Panc1 (cell line): ENCODE measurements around the gene CAPN15. TPM values are rescaled to one million over a fixed set of nuclear protein-coding genes. Genes with fewer than 3 reads are reported as not detected.

Experiments
- ATAC-seq: fragments of 200-7000 bp; cut with Tn5 transposase; 2 replicates; pipeline ENCODE4 v1.9.1; 2020; ENCODE audit warnings: mild to moderate bottlenecking, moderate library complexity
- BruUV-seq: library from RNA; stranded (reverse); fragments of 400-500 nt; replicated peaks from 2 replicates; lab custom pipeline; 2021; lab: Mats Ljungman, UMichigan
- CTCF ChIA-PET: fragments of 300-600 bp; sonication (Branson Sonifier 250); formaldehyde crosslinking; loops from one replicate; lab custom pipeline; 2022; ENCODE audit warnings: antibody characterized with exemption; lab: Charles Lee
- POLR2A ChIA-PET: fragments of 300-600 bp; sonication (Branson Sonifier 250); formaldehyde crosslinking; loops from one replicate; lab custom pipeline; 2022; ENCODE audit warnings: antibody characterized with exemption; lab: Charles Lee
- DNase-seq: peaks from one replicate; pipeline ENCODE4 v3.0.0-alpha.2; 2010; ENCODE audit warnings: low read depth, low spot score
- H3K27ac ChIP-seq: 2 replicates; pipeline ENCODE4 v1.5.1; 2011; ENCODE audit warnings: mild to moderate bottlenecking, low read length, inconsistent platforms
- H3K27me3 ChIP-seq: fragments of 200-500 bp; sonication (Bioruptor generic); 2 replicates; pipeline ENCODE4 v1.6.0; 2014; ENCODE audit warnings: low read length, inconsistent platforms; ENCODE audit not compliant: control insufficient read depth, insufficient read depth
- H3K36me3 ChIP-seq: fragments of 200-500 bp; sonication (Bioruptor generic); 2 replicates; pipeline ENCODE4 v1.5.1; 2014; ENCODE audit warnings: inconsistent platforms, mild to moderate bottlenecking, low read length, moderate library complexity; ENCODE audit not compliant: control insufficient read depth, insufficient read depth
- H3K4me1 ChIP-seq: 2 replicates; pipeline ENCODE4 v1.5.1; 2011; ENCODE audit warnings: inconsistent platforms, mild to moderate bottlenecking, low read length, moderate library complexity; ENCODE audit not compliant: control insufficient read depth, insufficient read depth
- H3K4me3 ChIP-seq, 2 experiments: 2 replicates each; pipeline ENCODE4 v1.5.1; 2011 to 2012; ENCODE audit warnings: low read depth in 2 of 2, low read length in 2 of 2, mild to moderate bottlenecking in 2 of 2, inconsistent platforms in 1 of 2, moderate library complexity in 1 of 2
- H3K9me3 ChIP-seq: fragments of 200-500 bp; sonication (Bioruptor generic); 2 replicates; pipeline ENCODE4 v1.5.1; 2014; ENCODE audit warnings: low read depth, mild to moderate bottlenecking, inconsistent platforms, low read length, moderate library complexity; ENCODE audit not compliant: control insufficient read depth, insufficient read depth
- POLR2AphosphoS5 ChIP-seq: IDR thresholded peaks from 2 replicates; pipeline ENCODE4 v1.6.1; 2012; ENCODE audit warnings: mild to moderate bottlenecking, low read depth, low read length, moderate library complexity
- SIN3A ChIP-seq: IDR thresholded peaks from 2 replicates; pipeline ENCODE4 v1.6.1; 2012; ENCODE audit warnings: low read depth, mild to moderate bottlenecking, low read length, moderate library complexity, borderline replicate concordance; ENCODE audit not compliant: insufficient read depth
- TCF7L2 ChIP-seq: IDR thresholded peaks from 2 replicates; pipeline ENCODE4 v1.6.1; 2011; ENCODE audit warnings: mild to moderate bottlenecking, low read depth, low read length, inconsistent platforms
- in situ Hi-C: cut with HindIII; loops from 2 replicates; pipeline ENCODE4 v1.10.0; 2016; ENCODE audit warnings: low sequenced_read_pairs, low pct_unique_long_range_greater_than_20kb
- intact Hi-C: fragments of 100-400 bp; cut with micrococcal nuclease; formaldehyde crosslinking; loops from one replicate; pipeline ENCODE4 v1.10.0; 2022; ENCODE audit not compliant: unreplicated experiment
- total RNA-seq: library from RNA; stranded (reverse); gene quantifications from one replicate; pipeline ENCODE4 v1.2.1, GENCODE V29; 2021; ENCODE audit not compliant: unreplicated experiment
- TF ChIP-seq, protein P1 (sequence below): fragments of 450-650 bp; IDR thresholded peaks from 2 replicates; pipeline ENCODE4 v1.5.1; 2017; ENCODE audit warnings: mild to moderate bottlenecking
- TF ChIP-seq, protein P2 (sequence below), 2 experiments: IDR thresholded peaks; 2 replicates each; pipeline ENCODE4 v1.6.1; 2011 to 2012; ENCODE audit warnings: low read depth in 2 of 2, control low read depth in 1 of 2, low read length in 1 of 2, mild to moderate bottlenecking in 1 of 2, moderate library complexity in 1 of 2; ENCODE audit not compliant: insufficient read depth in 1 of 2

The CAPN15 gene
- total RNA-seq, 1 experiment from 2014 or later, result 78.5 TPM

GRCh38 chr16:561957-562938 is 34.7 kb downstream of the CAPN15 start:
- H3K4me3 ChIP-seq, result no peak overlapping the region
- DNase-seq, result no peak
- in situ Hi-C loops (no loop called here), intact Hi-C loops (no loop called here)
- ATAC-seq, result no peak
- no peaks in the 10 kb centered on the region for H3K27me3 ChIP-seq
- H3K9me3 ChIP-seq, result no peaks in the 10 kb centered on the region
- TF ChIP-seq, protein P1, sequence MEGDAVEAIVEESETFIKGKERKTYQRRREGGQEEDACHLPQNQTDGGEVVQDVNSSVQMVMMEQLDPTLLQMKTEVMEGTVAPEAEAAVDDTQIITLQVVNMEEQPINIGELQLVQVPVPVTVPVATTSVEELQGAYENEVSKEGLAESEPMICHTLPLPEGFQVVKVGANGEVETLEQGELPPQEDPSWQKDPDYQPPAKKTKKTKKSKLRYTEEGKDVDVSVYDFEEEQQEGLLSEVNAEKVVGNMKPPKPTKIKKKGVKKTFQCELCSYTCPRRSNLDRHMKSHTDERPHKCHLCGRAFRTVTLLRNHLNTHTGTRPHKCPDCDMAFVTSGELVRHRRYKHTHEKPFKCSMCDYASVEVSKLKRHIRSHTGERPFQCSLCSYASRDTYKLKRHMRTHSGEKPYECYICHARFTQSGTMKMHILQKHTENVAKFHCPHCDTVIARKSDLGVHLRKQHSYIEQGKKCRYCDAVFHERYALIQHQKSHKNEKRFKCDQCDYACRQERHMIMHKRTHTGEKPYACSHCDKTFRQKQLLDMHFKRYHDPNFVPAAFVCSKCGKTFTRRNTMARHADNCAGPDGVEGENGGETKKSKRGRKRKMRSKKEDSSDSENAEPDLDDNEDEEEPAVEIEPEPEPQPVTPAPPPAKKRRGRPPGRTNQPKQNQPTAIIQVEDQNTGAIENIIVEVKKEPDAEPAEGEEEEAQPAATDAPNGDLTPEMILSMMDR, result no peak
- TF ChIP-seq, protein P2, sequence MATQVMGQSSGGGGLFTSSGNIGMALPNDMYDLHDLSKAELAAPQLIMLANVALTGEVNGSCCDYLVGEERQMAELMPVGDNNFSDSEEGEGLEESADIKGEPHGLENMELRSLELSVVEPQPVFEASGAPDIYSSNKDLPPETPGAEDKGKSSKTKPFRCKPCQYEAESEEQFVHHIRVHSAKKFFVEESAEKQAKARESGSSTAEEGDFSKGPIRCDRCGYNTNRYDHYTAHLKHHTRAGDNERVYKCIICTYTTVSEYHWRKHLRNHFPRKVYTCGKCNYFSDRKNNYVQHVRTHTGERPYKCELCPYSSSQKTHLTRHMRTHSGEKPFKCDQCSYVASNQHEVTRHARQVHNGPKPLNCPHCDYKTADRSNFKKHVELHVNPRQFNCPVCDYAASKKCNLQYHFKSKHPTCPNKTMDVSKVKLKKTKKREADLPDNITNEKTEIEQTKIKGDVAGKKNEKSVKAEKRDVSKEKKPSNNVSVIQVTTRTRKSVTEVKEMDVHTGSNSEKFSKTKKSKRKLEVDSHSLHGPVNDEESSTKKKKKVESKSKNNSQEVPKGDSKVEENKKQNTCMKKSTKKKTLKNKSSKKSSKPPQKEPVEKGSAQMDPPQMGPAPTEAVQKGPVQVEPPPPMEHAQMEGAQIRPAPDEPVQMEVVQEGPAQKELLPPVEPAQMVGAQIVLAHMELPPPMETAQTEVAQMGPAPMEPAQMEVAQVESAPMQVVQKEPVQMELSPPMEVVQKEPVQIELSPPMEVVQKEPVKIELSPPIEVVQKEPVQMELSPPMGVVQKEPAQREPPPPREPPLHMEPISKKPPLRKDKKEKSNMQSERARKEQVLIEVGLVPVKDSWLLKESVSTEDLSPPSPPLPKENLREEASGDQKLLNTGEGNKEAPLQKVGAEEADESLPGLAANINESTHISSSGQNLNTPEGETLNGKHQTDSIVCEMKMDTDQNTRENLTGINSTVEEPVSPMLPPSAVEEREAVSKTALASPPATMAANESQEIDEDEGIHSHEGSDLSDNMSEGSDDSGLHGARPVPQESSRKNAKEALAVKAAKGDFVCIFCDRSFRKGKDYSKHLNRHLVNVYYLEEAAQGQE (IDR thresholded peaks at IDR 0.05; ENCODE audit: insufficient read depth in 1 of 2, low read depth in 2 of 2, low read length in 1 of 2), result no peak
- no peak for TF ChIP-seq POLR2AphosphoS5
- H3K27ac ChIP-seq, result no peak overlapping the region
- ChIA-PET POLR2A (interaction anchor here (0.5 kb wide), 1 partner anchor 164 kb away, joined by 3 read pairs; the partner anchor contains the start of gene CCDC78), CTCF (no interaction called here)
- H3K4me1 ChIP-seq, result peaks cover 52% of the 10 kb centered on the region
- H3K36me3 ChIP-seq, result no peaks in the 10 kb centered on the region
- no TSS peak for BruUV-seq

GRCh38 chr16:563072-563644 is 35.6 kb downstream of the CAPN15 start:
- no peak for ATAC-seq
- in situ Hi-C loops, result no loop called here
- no peak overlapping the region for H3K27ac ChIP-seq

More at GRCh38 chr16:563072-563644, 35.6 kb downstream of the CAPN15 start:
- ChIA-PET POLR2A (interaction anchor here (0.5 kb wide), 1 partner anchor 163 kb away, joined by 3 read pairs; the partner anchor contains the start of gene CCDC78), CTCF (no interaction called here)
- intact Hi-C loops, result no loop called here
- peaks cover 59% of the 10 kb centered on the region for H3K4me1 ChIP-seq
- no TSS peak for BruUV-seq
- no peak overlapping the region for H3K4me3 ChIP-seq
- no peaks in the 10 kb centered on the region for H3K9me3 ChIP-seq
- no peaks in the 10 kb centered on the region for H3K36me3 ChIP-seq
- DNase-seq, result no peak
- TF ChIP-seq, protein P2 (IDR thresholded peaks at IDR 0.05; ENCODE audit: insufficient read depth in 1 of 2, low read depth in 2 of 2, low read length in 1 of 2), result no peak
- TF ChIP-seq POLR2AphosphoS5 (no peak), SIN3A (no peak), TCF7L2 (no peak)
- TF ChIP-seq, protein P1, result no peak
- H3K27me3 ChIP-seq, result no peaks in the 10 kb centered on the region
